ENCODE measurements around the gene SLC4A8.

DNA sequence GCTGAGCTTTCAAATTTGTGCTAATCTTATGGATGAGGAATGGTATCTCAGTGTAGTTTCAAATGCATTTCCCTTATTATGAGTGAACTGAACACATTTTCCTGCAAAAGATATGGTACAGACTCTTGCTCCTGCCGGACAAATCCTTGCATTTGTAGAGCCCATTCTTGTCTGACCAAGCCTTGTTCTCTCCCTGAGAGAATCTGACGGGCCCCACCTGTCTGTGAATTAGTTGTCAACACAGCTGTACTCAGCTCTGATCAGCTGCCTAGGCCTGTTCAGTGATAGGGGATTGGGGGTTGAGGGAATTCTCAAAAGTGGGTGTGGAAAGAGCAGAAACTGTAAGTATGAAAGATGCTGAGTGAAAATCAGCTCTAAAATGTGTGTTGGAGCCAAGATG is 123.6 kb downstream of the SLC4A8 start:
- TF ChIP-seq, protein P1, sequence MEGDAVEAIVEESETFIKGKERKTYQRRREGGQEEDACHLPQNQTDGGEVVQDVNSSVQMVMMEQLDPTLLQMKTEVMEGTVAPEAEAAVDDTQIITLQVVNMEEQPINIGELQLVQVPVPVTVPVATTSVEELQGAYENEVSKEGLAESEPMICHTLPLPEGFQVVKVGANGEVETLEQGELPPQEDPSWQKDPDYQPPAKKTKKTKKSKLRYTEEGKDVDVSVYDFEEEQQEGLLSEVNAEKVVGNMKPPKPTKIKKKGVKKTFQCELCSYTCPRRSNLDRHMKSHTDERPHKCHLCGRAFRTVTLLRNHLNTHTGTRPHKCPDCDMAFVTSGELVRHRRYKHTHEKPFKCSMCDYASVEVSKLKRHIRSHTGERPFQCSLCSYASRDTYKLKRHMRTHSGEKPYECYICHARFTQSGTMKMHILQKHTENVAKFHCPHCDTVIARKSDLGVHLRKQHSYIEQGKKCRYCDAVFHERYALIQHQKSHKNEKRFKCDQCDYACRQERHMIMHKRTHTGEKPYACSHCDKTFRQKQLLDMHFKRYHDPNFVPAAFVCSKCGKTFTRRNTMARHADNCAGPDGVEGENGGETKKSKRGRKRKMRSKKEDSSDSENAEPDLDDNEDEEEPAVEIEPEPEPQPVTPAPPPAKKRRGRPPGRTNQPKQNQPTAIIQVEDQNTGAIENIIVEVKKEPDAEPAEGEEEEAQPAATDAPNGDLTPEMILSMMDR (IDR thresholded peaks at IDR 0.05; ENCODE audit: borderline replicate concordance, extremely low read depth, low read length, poor library complexity, severe bottlenecking): no peak
- TF ChIP-seq EZH2 (IDR thresholded peaks at IDR 0.05; ENCODE audit: borderline replicate concordance, low read depth, low read length, severe bottlenecking): no peak

All from DND-41 (cell line).